MCF 10A (cell line): ENCODE results near the gene FAM168B. TPM values are rescaled to one million over a fixed set of nuclear protein-coding genes. Genes with fewer than 3 reads are reported as not detected.

Experiments used
- BruUV-seq: library from RNA; stranded (reverse); fragments of 400-500 nt; replicated peaks from 2 replicates; lab custom pipeline; 2021; lab: Mats Ljungman, UMichigan
- CTCF ChIA-PET: fragments of 300-600 bp; sonication (Branson Sonifier 250); formaldehyde crosslinking; extraction: SDS; loops from one replicate; lab custom pipeline; 2021; ENCODE audit warnings: antibody characterized with exemption, inconsistent platforms; lab: Yijun Ruan, JAX
- POLR2A ChIA-PET: fragments of 300-600, 350-650 bp; sonication (Branson Sonifier 250); formaldehyde crosslinking; extraction: SDS; loops from one replicate; lab custom pipeline; 2020; ENCODE audit warnings: antibody characterized with exemption, inconsistent platforms; lab: Yijun Ruan, JAX
- DNase-seq: peaks from one replicate; pipeline ENCODE4 v3.0.0-alpha.2; 2018; ENCODE audit not compliant: unreplicated experiment
- H3K27ac Mint-ChIP-seq: one replicate; pipeline ENCODE4 v1.8.0; 2022; ENCODE audit warnings: mild to moderate bottlenecking, low read depth, mixed read lengths; ENCODE audit not compliant: unreplicated experiment
- H3K27me3 Mint-ChIP-seq: one replicate; pipeline ENCODE4 v1.8.0; 2022; ENCODE audit warnings: mixed read lengths; ENCODE audit not compliant: insufficient read depth, unreplicated experiment
- H3K36me3 Mint-ChIP-seq: one replicate; pipeline ENCODE4 v1.8.0; 2022; ENCODE audit warnings: mild to moderate bottlenecking, moderate library complexity, mixed read lengths; ENCODE audit not compliant: insufficient read depth, unreplicated experiment
- H3K4me1 Mint-ChIP-seq: one replicate; pipeline ENCODE4 v1.8.0; 2022; ENCODE audit warnings: mixed read lengths; ENCODE audit not compliant: insufficient read depth, unreplicated experiment
- H3K4me3 Mint-ChIP-seq: one replicate; pipeline ENCODE4 v1.8.0; 2022; ENCODE audit warnings: mild to moderate bottlenecking, moderate library complexity, mixed read lengths; ENCODE audit not compliant: unreplicated experiment
- H3K9me3 Mint-ChIP-seq: one replicate; pipeline ENCODE4 v1.8.0; 2022; ENCODE audit warnings: mixed read lengths; ENCODE audit not compliant: unreplicated experiment
- CTCF ChIP-seq: fragments of 200-600 bp; IDR thresholded peaks from one replicate; pipeline ENCODE4 v1.8.0; 2022; ENCODE audit warnings: antibody characterized with exemption, mild to moderate bottlenecking; ENCODE audit not compliant: unreplicated experiment
- intact Hi-C: fragments of 100-400 bp; cut with micrococcal nuclease; formaldehyde crosslinking; loops from 2 replicates; pipeline ENCODE4 v1.14.1; 2022
- total RNA-seq: library from RNA; stranded (reverse); gene quantifications from 2 replicates; pipeline ENCODE4 v1.2.3, GENCODE V29; 2022

Gene FAM168B
- total RNA-seq, 1 experiment from 2014 or later = 159 TPM

- Mint-ChIP-seq H3K36me3 (peaks cover 82% of the 10 kb centered on the region), H3K4me3 (no peak overlapping the region), H3K27me3 (no peaks in the 10 kb centered on the region), H3K27ac (peak overlapping the region; percentile 42), H3K9me3 (no peaks in the 10 kb centered on the region), H3K4me1 (no peaks in the 10 kb centered on the region)
- CTCF ChIA-PET = interaction anchor here (0.6 to 1.1 kb wide), 2 partner anchors 258 to 270 kb away, joined by 3 to 7 read pairs; no protein-coding TSS in a partner anchor
- no TSS peak for BruUV-seq
- DNase-seq = no peak
- intact Hi-C loops = no loop called here
- TF ChIP-seq CTCF = no peak
- POLR2A ChIA-PET = interaction anchor here (1.2 to 1.5 kb wide), 3 partner anchors 18 to 51 kb away, joined by 3 to 5 read pairs (median 3); no protein-coding TSS in a partner anchor
These were observed 25.7 kb downstream of the FAM168B start for GRCh38 chr2:131067465-131068125.

GRCh38 chr2:131064589-131065512 lies 28.4 kb downstream of the FAM168B start:
- BruUV-seq = no TSS peak
- CTCF ChIA-PET = interaction anchor here (0.6 kb wide), 1 partner anchor 53 kb away, joined by 3 read pairs; no protein-coding TSS in a partner anchor

GRCh38 chr2:131063501-131064283 lies 29.6 kb downstream of the FAM168B start:
- no peak for TF ChIP-seq CTCF
- ChIA-PET CTCF (interaction anchor here (0.5 to 1.0 kb wide), 3 partner anchors 9 to 163 kb away, joined by 3 to 4 read pairs (median 4); no protein-coding TSS in a partner anchor), POLR2A (no interaction called here)
- H3K36me3 Mint-ChIP-seq = peaks cover 65% of the 10 kb centered on the region
- peaks cover 7% of the 10 kb centered on the region for H3K4me1 Mint-ChIP-seq
- no peaks in the 10 kb centered on the region for H3K27me3 Mint-ChIP-seq
- no peak overlapping the region for H3K4me3 Mint-ChIP-seq
- intact Hi-C loops = no loop called here
- H3K9me3 Mint-ChIP-seq = no peaks in the 10 kb centered on the region
- no peak for DNase-seq
- no TSS peak for BruUV-seq
- no peak overlapping the region for H3K27ac Mint-ChIP-seq

More at GRCh38 chr2:131064589-131065512, 28.4 kb downstream of the FAM168B start:
- Mint-ChIP-seq H3K36me3 (peaks cover 69% of the 10 kb centered on the region), H3K4me3 (no peak overlapping the region), H3K9me3 (no peaks in the 10 kb centered on the region), H3K27me3 (no peaks in the 10 kb centered on the region), H3K27ac (peak overlapping the region; percentile 61), H3K4me1 (peaks cover 7% of the 10 kb centered on the region)
- POLR2A ChIA-PET = no interaction called here
- intact Hi-C loops = no loop called here
- DNase-seq = no peak
- no peak for TF ChIP-seq CTCF
